H1 (cell line): ENCODE data around the gene SRPRA. TPM values are rescaled to one million over a fixed set of nuclear protein-coding genes. Genes with fewer than 3 reads are reported as not detected.

Experiments
- JUN ChIP-seq: IDR thresholded peaks from 2 replicates; pipeline ENCODE4 v1.6.1; 2011; ENCODE audit warnings: low read depth, mild to moderate bottlenecking, improper control_type of control experiment, low read length
- polyA plus RNA-seq, 7 experiments: library from polyadenylated mRNA; depleted of rRNA in 3 of 7; stranded (reverse) in 5 of 7; unstranded in 2 of 7; fragments of >200 nt in 5 of 7; fragments of 200-250 nt in 2 of 7; gene quantifications; 1 replicate in 5 of 7; 2 replicates in 1 of 7; 4 replicates in 1 of 7; pipeline versions ENCODE4 v1.2.1 to v1.2.3, GENCODE V29; 2011 to 2013; ENCODE audit warnings: missing spikeins in 2 of 7, mixed read lengths in 2 of 7
- total RNA-seq: library from RNA; stranded (reverse); fragmentation: NEBNext Ultra II Directional; extraction: Animal tissue kit (Norgen Biotek cat#: 25700); gene quantifications from 2 replicates; pipeline ENCODE4 v1.2.1, GENCODE V29; 2021

Gene SRPRA
- total and polyA plus RNA-seq, 2 of the 8 experiments (the other 6 are each of a cell fraction or from before 2014, with no cell fraction given): 57.6 to 62.0 TPM

DNA sequence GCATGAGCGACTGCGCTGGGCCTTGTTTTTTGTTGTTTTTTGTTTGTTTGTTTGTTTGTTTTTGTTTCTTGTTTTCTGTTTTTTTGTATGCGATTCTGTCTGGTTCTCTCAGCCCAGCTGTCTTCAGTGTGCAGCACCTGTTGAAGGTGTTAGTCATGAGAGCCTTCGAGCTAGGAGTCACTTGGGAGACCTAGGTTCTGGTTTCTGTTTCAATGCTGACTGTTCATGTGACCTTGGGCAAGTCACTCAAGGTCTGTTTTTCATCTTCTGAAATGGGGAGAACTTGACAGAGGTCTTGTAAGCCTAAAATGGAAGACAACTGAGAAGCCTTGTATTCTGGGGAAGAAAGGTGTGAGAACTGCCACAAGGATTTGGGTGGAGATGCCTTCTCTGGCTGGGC lies 37.0 kb upstream of the SRPRA start (continued):
- TF ChIP-seq JUN: no peak
